ENCODE results near the gene NPFFR1.
A peak's percentile ranks its signal among the peaks of the same experiment; 100 is the strongest.

NPFFR1 gene, protein sequence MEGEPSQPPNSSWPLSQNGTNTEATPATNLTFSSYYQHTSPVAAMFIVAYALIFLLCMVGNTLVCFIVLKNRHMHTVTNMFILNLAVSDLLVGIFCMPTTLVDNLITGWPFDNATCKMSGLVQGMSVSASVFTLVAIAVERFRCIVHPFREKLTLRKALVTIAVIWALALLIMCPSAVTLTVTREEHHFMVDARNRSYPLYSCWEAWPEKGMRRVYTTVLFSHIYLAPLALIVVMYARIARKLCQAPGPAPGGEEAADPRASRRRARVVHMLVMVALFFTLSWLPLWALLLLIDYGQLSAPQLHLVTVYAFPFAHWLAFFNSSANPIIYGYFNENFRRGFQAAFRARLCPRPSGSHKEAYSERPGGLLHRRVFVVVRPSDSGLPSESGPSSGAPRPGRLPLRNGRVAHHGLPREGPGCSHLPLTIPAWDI

DNA sequence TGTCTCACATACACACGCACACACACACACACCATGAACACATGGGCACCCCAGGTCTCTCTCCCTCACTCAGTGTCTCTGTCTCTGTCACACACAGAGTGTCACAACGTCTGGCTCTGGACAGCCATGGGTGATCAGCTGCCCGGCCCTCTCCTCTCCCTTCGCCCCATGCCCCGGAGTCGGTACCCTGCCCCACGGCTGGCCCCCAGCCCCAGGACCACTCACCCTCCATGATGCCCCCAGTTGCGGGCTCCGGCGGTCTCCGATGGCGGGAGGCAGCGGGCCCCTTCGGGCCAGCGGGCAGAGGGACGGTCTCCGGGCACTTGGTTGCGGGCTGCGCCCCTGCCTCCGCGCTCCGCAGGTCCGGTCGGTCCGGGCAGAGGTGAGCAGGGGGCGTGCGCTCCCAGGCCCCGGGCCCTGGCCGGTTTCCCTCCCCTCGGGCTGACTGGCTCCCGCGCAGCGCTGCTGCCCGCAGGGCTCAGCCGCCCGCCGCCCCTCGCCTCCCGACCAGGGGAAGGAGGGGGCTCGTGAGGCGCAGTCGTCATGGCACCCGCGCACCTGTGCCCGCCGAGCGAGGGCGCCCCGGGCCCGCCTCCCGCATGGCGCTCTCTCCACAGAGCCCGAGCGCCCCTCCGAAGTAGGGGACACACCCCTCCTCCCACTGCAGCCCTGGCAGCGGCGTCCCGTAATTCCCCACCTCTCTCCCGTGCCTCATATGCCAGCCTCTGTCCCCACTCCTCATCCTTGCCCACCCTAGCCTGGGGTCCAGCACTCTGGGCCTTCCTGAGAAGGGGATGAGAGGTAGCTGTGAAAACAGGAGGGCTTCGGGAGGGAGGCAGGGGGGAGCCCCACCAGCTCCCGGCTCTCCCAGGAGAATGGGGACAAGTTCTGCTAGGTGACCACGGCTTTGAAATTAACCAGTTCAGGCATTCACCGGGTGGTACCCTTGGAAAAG lies at the start of gene NPFFR1:
TSS of gene NPFFR1 (minus strand) at position 560 of the 955 bp plus-strand sequence. CDS start at position 232, 328 bp downstream.
- DNase-seq: no peak

DNA sequence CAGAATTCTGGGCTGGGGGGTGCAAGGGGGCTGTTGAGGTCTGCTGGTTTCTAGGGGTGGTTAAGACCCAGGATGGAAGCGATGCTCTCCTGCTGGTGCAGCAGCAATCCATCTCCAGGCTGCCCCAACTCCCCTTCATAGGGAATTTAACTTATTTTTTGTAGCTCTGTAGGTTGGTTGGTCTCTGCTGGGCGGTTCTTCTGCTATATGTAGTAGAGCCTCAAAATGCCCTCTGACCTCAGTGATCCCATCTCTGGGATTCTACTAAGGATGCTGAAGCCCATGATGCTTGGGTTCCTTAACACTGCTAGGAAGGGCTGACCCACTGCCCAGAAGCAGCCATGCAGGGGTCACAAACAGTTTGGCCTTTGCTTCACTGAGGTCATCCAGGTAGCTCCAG lies 49.5 kb upstream of the NPFFR1 start:
- no peak for DNase-seq

DNA sequence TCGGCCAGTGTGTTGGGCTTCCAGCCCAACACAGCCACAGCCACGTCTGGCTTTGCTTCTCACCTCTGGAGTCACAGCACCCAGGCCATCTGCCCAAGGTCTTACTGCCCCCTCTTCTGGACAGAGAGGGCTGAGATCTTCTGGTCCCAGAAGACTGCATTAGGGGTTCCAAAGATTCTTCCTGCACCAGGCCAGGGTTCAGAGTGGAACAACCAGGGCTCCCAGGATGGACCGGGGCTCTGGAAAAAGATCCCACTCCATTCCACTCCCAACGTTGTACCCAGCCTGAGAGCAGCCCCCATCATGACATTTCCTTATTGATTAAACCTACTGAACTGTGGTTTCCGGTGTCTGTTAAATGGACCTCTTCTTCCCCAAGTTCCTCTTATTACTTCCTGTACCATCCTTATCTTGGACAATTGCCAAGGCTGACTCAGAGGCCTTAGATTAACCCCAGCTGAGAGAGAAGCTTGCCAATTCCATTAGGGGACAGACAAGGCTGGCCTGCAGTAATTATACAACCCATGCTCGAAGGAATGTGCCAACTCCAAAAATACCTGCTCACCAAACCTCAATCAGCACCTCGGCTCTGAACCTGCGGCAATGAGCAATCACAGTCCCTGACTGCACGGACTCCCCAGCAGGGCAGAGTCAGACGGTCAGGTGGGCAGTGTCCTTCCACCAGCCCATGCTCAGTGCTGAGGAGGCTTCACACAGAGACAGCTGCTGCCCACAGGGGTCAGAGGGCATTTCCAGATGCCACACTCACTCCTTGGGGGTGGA lies 47.9 kb upstream of the NPFFR1 start:
- peak; percentile 38 to 90 for DNase-seq

DNA sequence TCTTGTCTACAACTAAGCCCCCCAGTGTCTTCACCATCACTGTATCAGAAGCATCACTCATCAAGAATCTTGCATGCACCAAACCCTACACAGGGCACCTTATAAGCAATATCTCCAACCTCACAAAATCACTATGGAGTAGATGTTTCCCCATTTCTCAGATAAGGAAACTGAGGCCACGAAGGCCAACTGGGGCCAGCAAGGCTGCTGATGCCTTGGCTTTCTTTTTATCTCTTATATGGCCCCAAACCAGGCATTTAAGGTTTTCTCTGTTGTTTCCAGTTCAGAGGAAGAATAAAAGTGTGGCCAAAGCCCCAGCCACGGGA lies 47.3 kb upstream of the NPFFR1 start:
- no peak for DNase-seq

DNA sequence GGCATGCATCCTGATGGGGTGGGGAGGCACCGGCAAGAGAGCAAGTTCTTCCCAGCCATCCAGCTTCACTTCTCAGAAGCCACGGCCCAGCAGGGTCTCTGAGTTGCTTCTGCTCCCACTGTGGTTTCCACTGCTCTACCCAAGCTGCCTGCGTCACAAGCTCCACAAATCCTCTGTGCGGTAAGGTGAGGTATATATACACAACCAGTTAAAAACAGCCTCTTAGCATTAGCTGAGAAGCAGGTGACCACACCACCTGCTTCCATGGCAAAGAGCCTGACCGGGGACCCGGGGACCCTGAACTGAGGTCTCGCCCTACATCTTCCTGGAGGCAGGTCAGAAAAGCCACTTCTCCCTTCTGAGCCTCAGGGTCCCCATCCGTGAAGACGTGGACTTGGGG lies 46.9 kb upstream of the NPFFR1 start:
- no peak for DNase-seq

DNA sequence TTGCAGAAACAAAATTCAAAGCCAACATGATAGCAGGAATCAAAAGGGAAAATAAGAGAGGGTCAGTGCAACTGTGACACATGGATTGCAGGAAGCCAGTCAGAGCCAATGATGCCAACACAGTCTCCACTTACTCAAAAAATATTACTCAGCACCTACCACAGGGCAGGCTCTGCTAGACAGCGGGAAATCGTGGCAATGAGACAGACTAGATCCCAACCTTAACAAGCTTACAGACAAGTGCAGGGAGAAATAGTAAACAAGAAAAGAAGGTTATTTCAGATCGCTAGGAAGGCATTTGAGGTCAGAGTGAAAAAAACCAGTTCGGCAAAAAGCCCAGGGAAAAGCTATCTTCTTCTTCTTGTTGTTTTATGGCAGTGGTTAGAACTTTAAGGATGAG lies 45.2 kb upstream of the NPFFR1 start:
- DNase-seq: no peak

DNA sequence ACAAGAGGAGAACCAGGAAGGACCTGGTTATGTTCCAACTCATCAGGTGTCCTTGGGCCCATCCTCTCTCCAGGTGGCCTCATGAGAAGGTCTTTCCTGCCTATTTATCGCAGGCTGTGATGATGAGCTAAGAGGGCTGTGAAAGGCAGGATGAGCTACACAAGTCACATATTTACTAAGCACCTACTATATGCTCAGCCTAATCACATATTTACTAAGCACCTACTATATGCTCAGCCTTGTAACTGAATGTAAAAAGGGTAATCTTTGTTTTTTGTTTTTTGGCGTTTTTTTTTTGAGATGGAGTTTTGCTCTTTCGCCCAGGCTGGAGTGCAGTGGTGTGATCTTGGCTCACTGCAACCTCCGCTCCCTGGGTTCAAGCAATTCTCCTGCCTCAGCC lies 44.2 kb upstream of the NPFFR1 start:
- DNase-seq: no peak

DNA sequence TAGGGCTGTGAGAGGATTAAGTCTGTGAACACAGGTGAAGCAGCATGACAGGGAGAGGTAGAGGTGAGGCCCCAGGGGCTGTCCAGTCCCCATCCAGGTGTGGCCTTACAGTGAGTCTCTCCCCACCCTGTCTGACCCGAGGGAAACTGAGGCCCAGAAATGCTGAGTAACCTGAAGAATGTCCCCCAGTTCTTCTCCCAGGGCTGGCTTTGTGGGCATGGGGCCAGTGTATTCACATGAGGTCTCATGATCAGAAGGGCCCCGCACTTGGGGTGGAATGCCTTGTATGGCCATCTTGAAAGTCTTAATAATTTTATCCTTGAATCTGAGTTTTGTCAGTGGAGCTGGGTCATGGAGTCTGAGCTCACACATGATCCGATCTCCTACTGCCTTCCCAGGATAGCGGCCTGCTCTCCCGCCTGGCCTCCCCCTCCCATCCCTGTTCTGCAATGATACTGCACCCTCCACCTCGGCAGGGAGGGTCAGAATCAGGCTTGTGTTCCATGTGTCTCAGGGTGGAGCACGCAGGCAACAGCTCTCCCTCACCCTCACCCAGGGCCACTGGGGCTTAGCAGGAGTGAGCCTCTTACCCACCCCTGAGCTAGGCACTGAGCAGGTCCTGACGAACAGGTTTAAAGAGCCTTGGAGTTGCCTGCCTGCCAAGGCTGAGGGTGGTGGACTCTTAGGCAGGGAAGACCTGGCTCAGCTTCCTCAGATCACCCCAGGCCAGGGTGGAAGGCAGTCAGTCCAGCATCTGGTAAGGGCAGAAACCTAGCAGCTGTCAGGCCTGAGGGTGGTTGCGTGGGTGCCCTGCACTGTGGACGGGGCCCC lies 41.4 kb upstream of the NPFFR1 start:
- DNase-seq: no peak

DNA sequence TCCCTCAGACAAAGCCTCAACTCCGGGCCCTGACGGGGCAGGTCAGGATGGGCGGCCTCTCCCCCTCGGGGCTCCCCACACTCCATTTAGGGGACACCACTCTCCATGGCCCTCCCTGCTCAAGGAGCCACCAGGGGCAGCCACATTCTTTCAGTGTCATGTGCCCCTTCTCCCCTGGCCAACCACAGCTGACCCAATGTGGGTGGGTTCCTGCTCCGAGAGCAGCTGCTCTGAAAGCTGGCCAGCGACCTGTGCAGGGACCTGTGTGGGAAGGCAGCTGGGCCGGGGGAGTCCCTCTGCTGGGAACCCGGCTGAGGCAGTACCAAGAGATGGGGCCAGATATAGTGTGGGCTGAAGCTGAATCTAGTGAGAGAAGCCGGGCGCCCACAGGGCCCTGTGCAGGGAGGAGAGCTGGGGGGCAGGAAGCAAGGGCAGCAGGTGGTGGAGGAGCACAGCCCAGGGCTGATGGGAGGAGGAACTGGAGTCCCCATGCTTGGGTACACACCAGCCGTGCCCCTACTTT lies 40.6 kb upstream of the NPFFR1 start:
- no peak for DNase-seq

DNA sequence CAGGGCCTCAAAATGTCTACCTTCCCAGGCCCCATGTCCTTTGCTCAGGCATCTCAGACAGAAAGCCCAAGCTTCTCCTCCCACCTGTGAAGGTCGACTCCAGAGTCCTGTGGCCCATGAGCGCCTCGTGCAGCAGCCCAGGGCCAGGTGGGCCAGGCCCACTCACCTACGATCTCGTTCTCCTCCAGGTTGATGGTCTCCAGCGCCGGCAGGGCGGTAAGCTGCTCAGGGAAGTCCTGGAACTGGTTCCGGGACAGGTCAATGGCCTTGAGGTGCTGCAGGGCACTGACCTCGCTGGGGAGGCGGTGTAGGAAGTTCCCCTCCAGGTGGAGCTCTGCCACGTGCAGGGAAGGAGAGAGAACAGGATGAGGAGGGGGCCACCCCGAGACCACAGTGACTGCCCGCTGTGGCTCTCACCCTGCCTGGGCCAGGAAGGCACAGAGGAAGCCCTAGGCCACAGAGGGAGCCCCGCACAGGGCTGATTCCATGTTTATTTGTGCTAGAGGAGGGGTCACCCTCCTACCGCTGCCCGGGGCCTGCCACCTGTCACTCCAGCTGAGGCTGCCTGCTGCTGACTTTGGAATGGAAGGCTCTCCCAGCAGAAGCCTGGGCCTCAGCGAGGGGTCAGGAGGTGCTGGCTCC lies 40.0 kb upstream of the NPFFR1 start:
- no peak for DNase-seq

DNA sequence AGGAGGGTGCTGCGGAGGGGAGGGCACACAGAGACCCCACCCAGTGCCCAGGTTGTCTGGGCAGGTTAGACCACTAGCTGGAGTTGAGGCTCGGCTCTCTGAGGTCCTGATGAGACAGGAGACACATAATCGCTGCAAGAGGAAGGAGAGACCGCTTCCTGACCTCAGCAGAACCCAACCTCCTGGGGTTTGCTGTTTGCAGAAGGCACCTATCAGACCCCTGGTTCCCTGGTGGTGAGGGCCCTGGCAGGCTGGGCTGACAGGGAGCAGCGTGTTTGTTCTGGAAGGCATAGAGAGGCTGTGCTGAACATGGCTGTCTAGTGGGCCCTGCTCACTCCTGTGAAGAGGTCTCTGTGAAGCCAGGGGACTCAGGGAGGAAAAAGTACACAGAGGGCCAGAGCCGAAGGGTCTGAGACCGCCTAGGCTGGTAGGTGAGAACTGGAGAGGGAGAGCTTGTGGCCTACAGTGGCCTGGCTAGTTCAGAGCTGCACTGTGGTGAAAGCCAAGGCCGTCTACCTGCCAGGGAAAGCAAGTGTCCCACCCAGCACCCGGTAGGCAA lies 39.4 kb upstream of the NPFFR1 start:
- DNase-seq: no peak

DNA sequence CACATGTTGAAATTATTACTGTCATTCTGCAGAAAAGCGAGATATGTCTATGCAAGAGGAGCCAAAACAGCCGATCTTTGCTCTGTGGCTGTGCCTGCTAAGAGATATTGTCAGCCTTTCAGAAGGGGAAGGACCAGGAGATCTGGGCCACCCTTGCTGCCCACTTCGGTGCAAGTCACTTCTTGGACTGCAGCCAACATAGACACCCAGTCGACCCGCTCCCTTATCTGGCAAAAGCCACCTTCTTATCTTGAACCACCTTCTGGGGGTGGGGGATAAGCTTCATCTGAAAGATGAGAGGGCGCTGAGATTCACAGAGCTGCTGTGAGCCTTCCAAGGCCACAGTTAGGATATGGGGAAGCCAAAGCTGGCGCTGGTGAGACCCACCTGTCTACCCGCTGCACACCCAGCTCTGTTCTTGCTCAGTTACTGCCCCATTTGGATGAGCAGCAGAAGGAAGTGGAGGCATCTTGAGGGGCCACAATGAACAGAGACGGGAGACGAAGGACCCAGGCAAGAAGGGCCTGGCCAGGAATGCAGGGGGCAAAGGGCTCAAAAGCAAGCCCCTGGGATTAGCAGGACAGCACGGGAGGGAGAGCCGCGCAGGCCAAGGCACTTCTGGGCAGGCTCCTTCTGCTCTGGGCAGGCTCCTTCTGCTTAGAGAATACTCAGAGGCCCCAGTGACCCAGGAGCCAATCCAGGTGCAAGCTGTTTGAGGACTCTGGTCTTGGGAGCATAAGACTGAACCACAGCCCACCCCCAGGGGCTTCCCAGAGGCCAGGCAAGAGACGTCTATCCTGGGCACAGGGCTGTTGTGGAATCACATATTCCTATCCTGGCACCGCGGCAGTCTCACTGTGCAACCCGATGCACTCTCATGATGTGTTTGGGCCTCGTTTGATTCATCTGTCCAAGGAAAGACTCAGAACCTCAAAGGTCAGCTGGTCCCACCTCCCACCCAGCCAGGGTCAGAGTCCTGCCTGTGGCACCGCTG lies 38.4 kb upstream of the NPFFR1 start:
- no peak for DNase-seq

DNA sequence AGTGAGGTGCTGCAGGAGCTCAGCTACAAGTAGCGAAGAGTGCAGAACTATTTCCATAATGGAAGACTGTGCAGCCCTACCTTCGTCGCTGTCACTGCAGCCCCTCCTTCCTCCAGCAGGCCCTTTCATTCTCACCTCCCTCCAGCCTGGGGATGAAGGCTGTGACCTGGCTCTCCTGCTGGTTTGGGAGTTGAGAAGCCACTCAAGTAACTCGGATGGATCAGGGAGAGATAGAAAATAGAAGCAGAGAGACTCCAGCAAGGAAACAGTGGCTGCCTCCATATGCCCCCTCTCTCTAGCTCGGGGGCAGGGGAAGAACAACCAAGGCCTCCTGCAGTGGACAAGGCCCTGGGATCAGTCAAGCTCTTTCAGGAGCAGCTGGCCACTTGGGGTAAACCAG lies 37.4 kb upstream of the NPFFR1 start:
- DNase-seq: no peak

DNA sequence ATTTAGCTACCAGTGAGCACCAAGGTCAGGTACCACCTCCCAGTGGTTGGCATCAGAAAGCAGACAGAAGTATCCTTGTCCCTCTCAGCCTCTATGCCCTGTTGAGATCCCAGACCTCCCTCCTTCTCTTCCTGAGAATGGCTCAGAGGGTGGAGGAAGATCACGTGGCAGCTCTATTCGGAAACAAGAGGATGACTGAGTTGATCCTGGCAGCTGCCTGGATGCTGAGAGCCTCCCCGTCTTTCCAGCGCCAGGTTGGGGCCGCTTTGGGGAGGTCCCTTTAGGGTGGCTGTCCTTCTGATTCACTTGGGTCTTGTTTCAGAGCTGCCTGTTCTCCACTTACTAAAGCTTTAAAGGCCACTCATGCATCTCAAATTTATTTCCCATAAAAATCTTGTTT lies 36.9 kb upstream of the NPFFR1 start:
- DNase-seq: no peak

DNA sequence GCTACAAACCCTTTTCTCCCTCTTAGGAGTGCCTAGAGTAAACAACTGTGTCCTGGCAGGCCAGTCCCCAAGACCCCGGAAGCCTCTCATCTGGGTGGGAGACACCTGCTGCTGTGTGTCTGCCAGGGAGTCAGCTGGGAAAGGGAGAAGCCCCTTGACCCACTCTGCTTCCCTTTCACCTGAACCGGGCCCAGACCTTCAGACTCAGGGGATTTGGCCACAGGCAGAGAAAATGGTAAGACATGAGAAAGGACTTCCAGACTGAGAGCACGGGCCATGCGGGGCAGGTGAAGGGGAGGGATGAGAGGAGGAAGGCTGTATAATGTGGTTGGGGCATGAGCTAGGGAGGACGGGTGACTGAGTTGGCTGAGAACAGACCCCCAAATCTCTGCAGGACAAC lies 36.0 kb upstream of the NPFFR1 start:
- no peak for DNase-seq

DNA sequence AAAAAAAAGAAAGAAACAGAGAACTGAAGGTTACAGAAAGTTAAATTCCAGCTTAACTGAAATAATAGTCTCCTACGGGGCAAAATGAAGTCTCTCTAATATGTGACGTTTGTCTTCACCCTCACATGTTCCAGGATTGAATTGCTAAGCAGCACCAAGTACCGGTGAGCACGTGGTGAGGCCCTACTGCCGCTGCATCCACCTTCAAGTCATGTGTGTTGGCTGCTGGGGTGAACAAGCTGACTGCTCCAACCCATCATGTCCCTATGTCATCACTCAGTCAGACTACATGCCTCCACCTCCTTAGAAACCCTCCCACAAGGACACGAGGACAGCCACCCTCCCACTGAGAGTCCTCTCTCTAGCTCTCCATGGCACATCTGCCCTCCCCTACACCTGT lies 35.4 kb upstream of the NPFFR1 start:
- no peak for DNase-seq

DNA sequence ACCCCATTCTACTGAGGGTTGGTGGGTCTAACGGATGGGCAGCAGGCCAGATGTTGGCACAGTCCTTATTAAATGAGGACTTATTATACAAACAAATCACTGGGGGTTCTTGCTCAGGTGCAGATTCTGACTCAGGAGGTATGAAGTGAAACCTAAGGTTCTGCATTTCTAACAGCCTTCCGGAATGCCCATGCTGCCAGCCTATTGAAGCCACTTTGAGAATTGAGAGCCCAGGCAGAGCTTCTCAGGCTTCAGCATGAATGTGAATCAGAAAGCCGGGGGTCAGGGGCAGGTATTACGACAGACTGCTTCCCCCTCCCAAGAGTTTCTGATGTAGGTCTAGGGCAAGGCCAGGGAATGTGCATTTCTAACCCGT lies 34.1 kb upstream of the NPFFR1 start:
- no peak for DNase-seq

DNA sequence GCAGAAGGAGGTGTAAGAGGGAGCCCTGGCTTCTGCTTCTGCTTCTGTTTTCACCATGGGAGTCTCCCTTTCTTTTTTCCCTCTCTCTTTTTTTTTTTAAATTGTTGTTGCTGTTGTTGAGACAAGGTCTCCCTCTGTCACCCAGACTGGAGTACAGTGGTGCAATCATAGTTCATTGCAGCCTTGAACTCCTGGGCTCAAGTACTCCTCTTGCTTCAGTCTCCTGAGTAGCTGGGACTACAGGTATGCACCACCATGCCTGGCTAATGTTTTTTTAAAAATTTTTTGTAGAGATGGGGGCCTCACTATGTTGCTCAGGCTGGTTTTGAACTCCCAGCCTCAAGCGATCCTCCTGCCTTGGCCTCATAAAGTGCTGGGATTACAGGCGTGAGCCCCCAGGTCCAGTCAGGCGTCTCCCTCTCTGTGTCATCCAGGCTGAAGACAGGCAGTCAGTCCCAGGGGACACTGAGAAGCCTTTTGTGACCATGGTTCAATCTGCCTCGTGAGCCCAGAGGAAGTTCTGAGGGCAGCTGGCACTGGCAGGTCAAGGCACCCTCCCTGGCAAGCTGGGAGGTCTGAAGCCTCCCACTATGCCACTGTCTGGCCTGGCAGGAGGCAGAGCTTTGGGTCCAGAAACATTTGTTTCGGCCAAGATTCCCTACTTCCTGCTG lies 33.6 kb upstream of the NPFFR1 start:
- DNase-seq: no peak

DNA sequence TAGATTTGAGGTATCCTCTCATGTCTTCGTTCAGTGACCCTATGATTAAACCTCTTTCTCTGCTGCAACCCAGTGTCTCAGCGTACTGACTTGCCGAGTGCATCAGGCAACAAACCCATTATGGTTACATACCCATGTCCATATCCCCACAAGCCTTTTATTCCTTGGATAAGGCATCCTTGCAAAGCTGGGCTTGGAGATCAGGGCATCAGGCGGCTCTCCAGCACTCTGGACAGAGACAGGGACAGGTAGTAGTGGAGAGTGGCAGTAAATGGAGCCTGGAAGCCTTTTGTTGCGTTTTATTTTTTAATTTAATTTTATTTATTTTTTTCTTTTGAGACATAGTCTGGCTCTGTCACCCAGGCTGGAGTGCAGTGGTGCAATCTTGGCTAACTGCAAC lies 32.0 kb upstream of the NPFFR1 start:
- DNase-seq: no peak

Measured in bone marrow (tissue), 2 donors.